SK-N-SH (cell line): ENCODE data around the gene NKIRAS1. TPM values are rescaled to one million over a fixed set of nuclear protein-coding genes. Genes with fewer than 3 reads are reported as not detected.

Experiments used
- CTCF ChIA-PET: fragments of 300-600, 350-600 bp; formaldehyde crosslinking; extraction: SDS; loops from one replicate; lab custom pipeline; 2021; lab: Yijun Ruan, JAX
- POLR2A ChIA-PET: fragments of 350-600 bp; sonication (Branson Sonifier 250); formaldehyde crosslinking; extraction: SDS; loops from one replicate; lab custom pipeline; 2020; ENCODE audit warnings: antibody characterized with exemption, inconsistent platforms; lab: Yijun Ruan, JAX
- DNase-seq: peaks from one replicate; pipeline ENCODE4 v3.0.0; 2012
- H2AFZ ChIP-seq: fragments of 200-600 bp; sonication (generic); 2 replicates; pipeline ENCODE4 v1.8.1; 2016; ENCODE audit warnings: antibody characterized with exemption, mild to moderate bottlenecking, low read depth
- H3F3A ChIP-seq: fragments of 200-600 bp; sonication (generic); replicated peaks from 2 replicates; pipeline ENCODE3; 2016; ENCODE audit warnings: antibody characterized with exemption, mild to moderate bottlenecking; ENCODE audit not compliant: insufficient read depth
- H3K27ac ChIP-seq, 2 experiments: fragments of 200-500 bp in 1 of 2; fragments of 200-600 bp in 1 of 2; sonication (Bioruptor generic) in 1 of 2; sonication (generic), shearing (Covaris generic) in 1 of 2; 2 replicates each; pipeline versions ENCODE4 v1.5.1 to v1.6.1; 2014 to 2016; ENCODE audit warnings: low read depth in 2 of 2, inconsistent platforms in 1 of 2, low read length in 1 of 2, mild to moderate bottlenecking in 1 of 2, mixed read lengths in 1 of 2
- H3K27me3 ChIP-seq: fragments of 200-600 bp; sonication (generic), shearing (Covaris generic); 2 replicates; pipeline ENCODE4 v1.6.1; 2016; ENCODE audit warnings: mixed run types; ENCODE audit not compliant: insufficient read depth
- H3K36me3 ChIP-seq, 2 experiments: fragments of 200-500 bp in 1 of 2; fragments of 200-600 bp in 1 of 2; sonication (Bioruptor generic) in 1 of 2; sonication (generic) in 1 of 2; replicated peaks in 1 of 2; 2 replicates each; pipeline versions ENCODE3 to v1.5.1; 2014 to 2016; ENCODE audit warnings: low read length in 1 of 2, mild to moderate bottlenecking in 1 of 2; ENCODE audit not compliant: insufficient read depth in 2 of 2, control insufficient read depth in 1 of 2
- H3K4me1 ChIP-seq, 2 experiments: fragments of 200-500 bp in 1 of 2; fragments of 200-600 bp in 1 of 2; sonication (Bioruptor generic) in 1 of 2; sonication (generic), shearing (Covaris generic) in 1 of 2; 2 replicates each; pipeline versions ENCODE4 v1.5.1 to v1.6.1; 2014 to 2016; ENCODE audit warnings: low read depth in 1 of 2, low read length in 1 of 2, mixed run types in 1 of 2; ENCODE audit not compliant: insufficient read depth in 2 of 2, control insufficient read depth in 1 of 2
- H3K4me2 ChIP-seq: fragments of 200-600 bp; sonication (generic), shearing (Covaris generic); 2 replicates; pipeline ENCODE4 v1.6.1; 2017; ENCODE audit warnings: mixed run types
- H3K4me3 ChIP-seq, 2 experiments: fragments of 200-500 bp in 1 of 2; fragments of 200-600 bp in 1 of 2; sonication (Bioruptor generic) in 1 of 2; sonication (generic), shearing (Covaris generic) in 1 of 2; 2 replicates each; pipeline versions ENCODE4 v1.5.1 to v1.8.1; 2014 to 2016; ENCODE audit warnings: low read depth in 2 of 2, inconsistent platforms in 1 of 2, low read length in 1 of 2, mild to moderate bottlenecking in 1 of 2, mixed read lengths in 1 of 2, moderate library complexity in 1 of 2
- H3K79me2 ChIP-seq: fragments of 200-600 bp; sonication (generic); 2 replicates; pipeline ENCODE4 v1.8.1; 2017; ENCODE audit warnings: mild to moderate bottlenecking; ENCODE audit not compliant: insufficient read depth
- H3K9ac ChIP-seq: fragments of 200-600 bp; sonication (generic); 2 replicates; pipeline ENCODE4 v1.6.1; 2017; ENCODE audit warnings: mixed run types
- H3K9me2 ChIP-seq: fragments of 200-600 bp; sonication (generic); 2 replicates; pipeline ENCODE4 v1.6.1; 2017; ENCODE audit warnings: mixed run types
- H3K9me3 ChIP-seq: fragments of 200-600 bp; sonication (generic); 2 replicates; pipeline ENCODE4 v1.6.1; 2017; ENCODE audit warnings: mixed run types, mild to moderate bottlenecking, moderate library complexity
- H4K20me1 ChIP-seq: fragments of 200-600 bp; sonication (generic); 2 replicates; pipeline ENCODE4 v1.6.1; 2017; ENCODE audit warnings: mild to moderate bottlenecking, mixed run types; ENCODE audit not compliant: insufficient read depth
- CTCF ChIP-seq: fragments of 200-600 bp; sonication (generic); IDR thresholded peaks from 2 replicates; pipeline ENCODE4 v1.6.1; 2017; ENCODE audit warnings: antibody characterized with exemption, mild to moderate bottlenecking, moderate library complexity
- ELF1 ChIP-seq: IDR thresholded peaks from 2 replicates; pipeline ENCODE4 v1.4.0; 2012
- EZH2phosphoT487 ChIP-seq: fragments of 200-600 bp; sonication (generic); IDR thresholded peaks from 2 replicates; pipeline ENCODE4 v1.6.1; 2017; ENCODE audit warnings: low read depth, mixed run types, mild to moderate bottlenecking, antibody characterized with exemption, moderate library complexity, borderline replicate concordance
- FOSL2 ChIP-seq: IDR thresholded peaks from 2 replicates; pipeline ENCODE4 v1.4.0; 2012; ENCODE audit warnings: low read depth, mild to moderate bottlenecking, moderate library complexity, borderline replicate concordance
- FOXJ3 ChIP-seq: sonication (generic); formaldehyde crosslinking; IDR thresholded peaks from 2 replicates; pipeline ENCODE4 v1.5.1; 2020; ENCODE audit warnings: mild to moderate bottlenecking, missing genetic modification reagents
- GATA2 ChIP-seq: sonication (generic); formaldehyde crosslinking; IDR thresholded peaks from 2 replicates; pipeline ENCODE4 v1.5.0; 2020; ENCODE audit warnings: mild to moderate bottlenecking, missing genetic modification reagents
- JUND ChIP-seq: IDR thresholded peaks from 2 replicates; pipeline ENCODE4 v1.4.0; 2012
- NRF1 ChIP-seq: IDR thresholded peaks from 2 replicates; pipeline ENCODE4 v1.6.1; 2012; ENCODE audit warnings: low read depth, mild to moderate bottlenecking, low read length
- PBX3 ChIP-seq: IDR thresholded peaks from 2 replicates; pipeline ENCODE4; 2012
- POLR2AphosphoS5 ChIP-seq: IDR thresholded peaks from 2 replicates; pipeline ENCODE4 v1.6.1; 2012; ENCODE audit warnings: low read depth, low read length
- RCOR1 ChIP-seq: fragments of 150-350 bp; IDR thresholded peaks from 2 replicates; pipeline ENCODE4 v1.6.1; 2017; ENCODE audit warnings: antibody characterized with exemption, low read length
- RFX5 ChIP-seq: IDR thresholded peaks from 2 replicates; pipeline ENCODE4 v1.6.1; 2012; ENCODE audit warnings: mild to moderate bottlenecking, improper control_type of control experiment, low read length
- SIN3A ChIP-seq: IDR thresholded peaks from 2 replicates; pipeline ENCODE4 v1.6.1; 2012; ENCODE audit warnings: low read depth, mild to moderate bottlenecking, low read length, moderate library complexity, borderline replicate concordance
- SMC3 ChIP-seq: IDR thresholded peaks from 2 replicates; pipeline ENCODE4 v1.6.1; 2012; ENCODE audit warnings: low read depth, low read length, improper control_type of control experiment
- TAF1 ChIP-seq: IDR thresholded peaks from 2 replicates; pipeline ENCODE4 v1.6.1; 2012; ENCODE audit warnings: low read depth, mild to moderate bottlenecking, low read length, moderate library complexity, borderline replicate concordance
- YY1 ChIP-seq: IDR thresholded peaks from 2 replicates; pipeline ENCODE4 v1.4.0; 2012; ENCODE audit warnings: low read depth, mild to moderate bottlenecking
- WGBS: methylation state at CpG from one replicate; pipeline ENCODE4 v1.1.6; 2017; ENCODE audit warnings: low lambda C conversion rate; 5-methylcytosine and 5-hydroxymethylcytosine counted together
- polyA plus RNA-seq, 3 experiments: library from polyadenylated mRNA; depleted of rRNA; stranded (reverse); fragments of >200 nt; gene quantifications; 2 replicates each; pipeline ENCODE4 v1.2.3, GENCODE V29; 2012
- TF ChIP-seq, protein P1 (sequence below): IDR thresholded peaks from 2 replicates; pipeline ENCODE4 v1.4.0; 2012; ENCODE audit warnings: low read depth
- TF ChIP-seq, protein P2 (sequence below): IDR thresholded peaks from 2 replicates; pipeline ENCODE4 v1.4.0; 2012; ENCODE audit warnings: low read depth, borderline replicate concordance

The NKIRAS1 gene
- polyA plus RNA-seq, 1 of the 3 experiments (the other 2 are of a cell fraction): 8.1 TPM

DNA sequence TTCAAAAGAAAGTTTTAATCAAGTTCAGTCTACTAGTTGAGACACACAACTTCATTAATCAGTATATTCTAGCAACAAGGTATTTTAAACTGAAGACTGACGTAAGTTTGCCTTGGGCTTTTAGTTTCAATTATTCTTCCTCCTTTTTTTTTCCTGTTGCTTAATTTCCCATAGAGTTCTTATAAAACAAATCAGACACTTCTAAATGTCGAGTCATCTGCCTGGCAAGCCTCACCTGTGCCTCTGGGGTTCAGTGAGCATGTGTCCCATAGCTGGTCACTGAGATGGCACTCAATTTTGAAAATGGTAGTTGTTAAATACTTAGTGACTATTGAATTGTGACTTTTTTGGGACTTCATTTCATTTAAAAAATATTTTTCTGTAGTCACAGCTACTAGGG, 27.4 kb downstream of the NKIRAS1 start:
- DNase-seq: no peak
- no peaks in the 10 kb centered on the region for H3K9me2 ChIP-seq
- H3K79me2 ChIP-seq: peaks cover 16% of the 10 kb centered on the region; the same call in 1 of the 2 replicates
- no peaks in the 10 kb centered on the region; a peak in 2 of 4 replicates for H3K4me1 ChIP-seq
- TF ChIP-seq GATA2 (CRISPR knock-in tag): no peak
- TF ChIP-seq FOSL2: no peak
- TF ChIP-seq, protein P1, sequence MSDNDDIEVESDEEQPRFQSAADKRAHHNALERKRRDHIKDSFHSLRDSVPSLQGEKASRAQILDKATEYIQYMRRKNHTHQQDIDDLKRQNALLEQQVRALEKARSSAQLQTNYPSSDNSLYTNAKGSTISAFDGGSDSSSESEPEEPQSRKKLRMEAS: no peak
- TF ChIP-seq, protein P2, sequence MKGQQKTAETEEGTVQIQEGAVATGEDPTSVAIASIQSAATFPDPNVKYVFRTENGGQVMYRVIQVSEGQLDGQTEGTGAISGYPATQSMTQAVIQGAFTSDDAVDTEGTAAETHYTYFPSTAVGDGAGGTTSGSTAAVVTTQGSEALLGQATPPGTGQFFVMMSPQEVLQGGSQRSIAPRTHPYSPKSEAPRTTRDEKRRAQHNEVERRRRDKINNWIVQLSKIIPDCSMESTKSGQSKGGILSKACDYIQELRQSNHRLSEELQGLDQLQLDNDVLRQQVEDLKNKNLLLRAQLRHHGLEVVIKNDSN: no peak
- TF ChIP-seq NRF1: no peak
- no peak for TF ChIP-seq JUND
- no peak for TF ChIP-seq FOXJ3 (CRISPR knock-in tag)
- TF ChIP-seq CTCF: no peak
- no peak for TF ChIP-seq POLR2AphosphoS5
- no peak for TF ChIP-seq EZH2phosphoT487
- no peak for TF ChIP-seq RFX5
- TF ChIP-seq SMC3: no peak
- TF ChIP-seq PBX3: no peak
- no peak for TF ChIP-seq TAF1
- no peak for TF ChIP-seq SIN3A
- no peak for TF ChIP-seq ELF1
- TF ChIP-seq RCOR1: no peak
- TF ChIP-seq YY1: no peak
- H3K27me3 ChIP-seq: no peaks in the 10 kb centered on the region
- H3K27ac ChIP-seq: no peak overlapping the region
- no peak overlapping the region for H3K4me3 ChIP-seq
- no peak overlapping the region for H2AFZ ChIP-seq
- no peaks in the 10 kb centered on the region for H3K9me3 ChIP-seq
- no peak overlapping the region for H3K4me2 ChIP-seq
- H3K9ac ChIP-seq: no peak overlapping the region
- peaks cover 27% of the 10 kb centered on the region for H4K20me1 ChIP-seq
- peaks cover 40 to 61% of the 10 kb centered on the region in 2 experiments for H3K36me3 ChIP-seq
- ChIA-PET POLR2A (interaction anchor here (1.9 to 2.7 kb wide), 2 partner anchors 27 to 28 kb away, joined by 8 to 10 read pairs; partner anchors contain the start of genes NKIRAS1 and RPL15), CTCF (interaction anchor here (1.0 to 2.3 kb wide), 13 partner anchors 8 to 343 kb away, joined by 3 to 20 read pairs (median 5); no protein-coding TSS in a partner anchor)
- 97% methylated on average over 2 of the region's 2 CpGs for WGBS
- H3F3A ChIP-seq: peaks cover 3% of the 10 kb centered on the region
